ENCODE measurements around the gene CYP2E1.
"Not testable (repeated sequence)": the region's sequence is repeated elsewhere in the genome, so short reads cannot be mapped to it uniquely, and the experiment has no call there.

CYP2E1 gene

GRCh38 chr10:133565441-133566294 is 38.5 kb downstream of the CYP2E1 start, which contains the start of gene SYCE1:
Gene SYCE1 (minus strand): TSS chr10:133565583. CDS start chr10:133565529, 54 bp downstream.
- no peaks in the 10 kb centered on the region for H4K20me1 ChIP-seq
- H3K9me3 ChIP-seq (replicated peaks in 1 of 11) = peaks cover 38 to 46% (median 44%) of the 10 kb centered on the region in 11 experiments
- H3K4me1 ChIP-seq = peaks cover 0 to 12% (median 0%) of the 10 kb centered on the region in 10 experiments; a peak in 2 of 20 replicates
- H3K9ac ChIP-seq = no peak within 1 kb of the TSS
- H3K4me2 ChIP-seq = no peak within 1 kb of the TSS
- H3K27me3 ChIP-seq = peaks cover 3 to 5% (median 4%) of the 10 kb centered on the region in 11 experiments; a peak in 20 of 22 replicates
- H3K36me3 ChIP-seq = no peaks in the 10 kb centered on the region
- no peak within 1 kb of the TSS for H3K27ac ChIP-seq
- TF ChIP-seq Cebpa-rat (IDR thresholded peaks at IDR 0.05) = no peak
- peak within 1 kb of the TSS in 2 of 10 experiments; percentile 7 to 28; a peak in 1 of 20 replicates for H3K4me3 ChIP-seq

- Histone ChIP-seq H3K27me3 (peaks cover 3 to 5% (median 4%) of the 10 kb centered on the region in 11 experiments; a peak in 20 of 22 replicates), H3K9me3 (replicated peaks in 1 of 11) (peaks cover 38 to 50% (median 46%) of the 10 kb centered on the region in 11 experiments), H3K36me3 (no peaks in the 10 kb centered on the region), H3K4me2 (no peak overlapping the region), H3K4me3 (no peak overlapping the region), H3K4me1 (peaks cover 0 to 7% (median 0%) of the 10 kb centered on the region in 10 experiments; a peak in 2 of 20 replicates), H3K27ac (no peak overlapping the region), H4K20me1 (no peaks in the 10 kb centered on the region), H3K9ac (no peak overlapping the region)
- no peak for TF ChIP-seq Cebpa-rat (IDR thresholded peaks at IDR 0.05)
These were observed 40.0 kb downstream of the CYP2E1 start for GRCh38 chr10:133567119-133567518.

GRCh38 chr10:133567609-133568286 is 40.6 kb downstream of the CYP2E1 start:
- Histone ChIP-seq H3K9ac (no peak overlapping the region), H3K9me3 (replicated peaks in 1 of 11) (peaks cover 43 to 56% (median 51%) of the 10 kb centered on the region in 11 experiments), H3K4me2 (no peak overlapping the region), H4K20me1 (no peaks in the 10 kb centered on the region), H3K27me3 (peaks cover 3 to 5% (median 4%) of the 10 kb centered on the region in 11 experiments; a peak in 20 of 22 replicates), H3K4me3 (no peak overlapping the region; a peak in 1 of 20 replicates), H3K4me1 (0 out of 20 replicates have a peak, but pooled peaks cover 0 to under 1% (median 0%) of the 10 kb centered on the region in 10 experiments), H3K27ac (no peak overlapping the region), H3K36me3 (0 out of 22 replicates have a peak, but pooled peaks cover 0 to 2% (median 0%) of the 10 kb centered on the region in 11 experiments)
- no peak for TF ChIP-seq Cebpa-rat (IDR thresholded peaks at IDR 0.05)

GRCh38 chr10:133568287-133568614 is 41.1 kb downstream of the CYP2E1 start:
- H3K4me2 ChIP-seq = no peak overlapping the region
- peaks cover 3 to 8% (median 4%) of the 10 kb centered on the region in 11 experiments; a peak in 20 of 22 replicates for H3K27me3 ChIP-seq
- H4K20me1 ChIP-seq = no peaks in the 10 kb centered on the region
- TF ChIP-seq Cebpa-rat (IDR thresholded peaks at IDR 0.05) = no peak
- 0 out of 22 replicates have a peak, but pooled peaks cover 0 to 5% (median 0%) of the 10 kb centered on the region in 11 experiments for H3K36me3 ChIP-seq
- no peak overlapping the region for H3K27ac ChIP-seq
- no peak overlapping the region for H3K9ac ChIP-seq
- H3K9me3 ChIP-seq (replicated peaks in 1 of 11) = peaks cover 48 to 61% (median 56%) of the 10 kb centered on the region in 11 experiments
- no peak overlapping the region for H3K4me3 ChIP-seq
- no peaks in the 10 kb centered on the region for H3K4me1 ChIP-seq

GRCh38 chr10:133568831-133569527 is 41.8 kb downstream of the CYP2E1 start:
- H4K20me1 ChIP-seq, H3K4me2 ChIP-seq, H3K9ac ChIP-seq, H3K27me3 ChIP-seq, H3K27ac ChIP-seq, H3K36me3 ChIP-seq, H3K4me3 ChIP-seq, H3K4me1 ChIP-seq: not testable (repeated sequence)
- H3K9me3 ChIP-seq (replicated peaks in 1 of 11) = peaks cover 55 to 67% (median 63%) of the 10 kb centered on the region in 11 experiments

GRCh38 chr10:133569801-133570200 is 42.6 kb downstream of the CYP2E1 start:
- not testable (repeated sequence) for H3K36me3 ChIP-seq, H3K4me3 ChIP-seq, H3K4me1 ChIP-seq, H4K20me1 ChIP-seq, H3K4me2 ChIP-seq, H3K9ac ChIP-seq, H3K27ac ChIP-seq, H3K27me3 ChIP-seq
- peaks cover 54 to 66% (median 63%) of the 10 kb centered on the region in 11 experiments for H3K9me3 ChIP-seq (replicated peaks in 1 of 11)

- H3K27me3 ChIP-seq, H4K20me1 ChIP-seq, H3K4me2 ChIP-seq, H3K36me3 ChIP-seq, H3K4me1 ChIP-seq, H3K9ac ChIP-seq, H3K27ac ChIP-seq, H3K4me3 ChIP-seq: not testable (repeated sequence)
- H3K9me3 ChIP-seq (replicated peaks in 1 of 11) = peaks cover 32 to 44% (median 40%) of the 10 kb centered on the region in 11 experiments
These were observed 44.9 kb downstream of the CYP2E1 start for GRCh38 chr10:133572055-133572454.

GRCh38 chr10:133573460-133573859 is 46.3 kb downstream of the CYP2E1 start:
- not testable (repeated sequence) for H3K4me3 ChIP-seq, H3K9ac ChIP-seq, H3K4me1 ChIP-seq, H3K27ac ChIP-seq, H3K27me3 ChIP-seq, H4K20me1 ChIP-seq, H3K36me3 ChIP-seq, H3K4me2 ChIP-seq
- peaks cover 19 to 30% (median 27%) of the 10 kb centered on the region in 11 experiments for H3K9me3 ChIP-seq (replicated peaks in 1 of 11)

- not testable (repeated sequence) for H4K20me1 ChIP-seq, H3K36me3 ChIP-seq, H3K4me2 ChIP-seq, H3K9ac ChIP-seq, H3K27ac ChIP-seq, H3K4me3 ChIP-seq, H3K27me3 ChIP-seq, H3K4me1 ChIP-seq
- H3K9me3 ChIP-seq (replicated peaks in 1 of 11) = peaks cover 27 to 43% (median 35%) of the 10 kb centered on the region in 11 experiments
These were observed 49.9 kb downstream of the CYP2E1 start for GRCh38 chr10:133577037-133577436.

Measured in BLaER1 treated with 17β-estradiol and CSF1 and Interleukin-3, amounts not matched to agents 10 nM and 100 nM (cell line).